Mucosa of gallbladder (tissue), 1 donor: Measurements from ENCODE around the gene ARMC5. TPM values are rescaled to one million over a fixed set of nuclear protein-coding genes. Genes with fewer than 3 reads are reported as not detected.
A peak's percentile ranks its signal among the peaks of the same experiment; 100 is the strongest.
"Not testable (repeated sequence)": the region's sequence is repeated elsewhere in the genome, so short reads cannot be mapped to it uniquely, and the experiment has no call there.

Source experiments
- DNase-seq: peaks from one replicate; pipeline ENCODE4 v3.0.0-alpha.2; 2020; ENCODE audit warnings: low spot score
- total RNA-seq: library from RNA; stranded (reverse); gene quantifications from one replicate; pipeline ENCODE4 v1.2.1, GENCODE V29; 2021
- donor health status: DM: no; HTN: no; CAD: no.

The ARMC5 gene
- total RNA-seq, 1 donor from 2014 or later, result 14.6 TPM

DNA sequence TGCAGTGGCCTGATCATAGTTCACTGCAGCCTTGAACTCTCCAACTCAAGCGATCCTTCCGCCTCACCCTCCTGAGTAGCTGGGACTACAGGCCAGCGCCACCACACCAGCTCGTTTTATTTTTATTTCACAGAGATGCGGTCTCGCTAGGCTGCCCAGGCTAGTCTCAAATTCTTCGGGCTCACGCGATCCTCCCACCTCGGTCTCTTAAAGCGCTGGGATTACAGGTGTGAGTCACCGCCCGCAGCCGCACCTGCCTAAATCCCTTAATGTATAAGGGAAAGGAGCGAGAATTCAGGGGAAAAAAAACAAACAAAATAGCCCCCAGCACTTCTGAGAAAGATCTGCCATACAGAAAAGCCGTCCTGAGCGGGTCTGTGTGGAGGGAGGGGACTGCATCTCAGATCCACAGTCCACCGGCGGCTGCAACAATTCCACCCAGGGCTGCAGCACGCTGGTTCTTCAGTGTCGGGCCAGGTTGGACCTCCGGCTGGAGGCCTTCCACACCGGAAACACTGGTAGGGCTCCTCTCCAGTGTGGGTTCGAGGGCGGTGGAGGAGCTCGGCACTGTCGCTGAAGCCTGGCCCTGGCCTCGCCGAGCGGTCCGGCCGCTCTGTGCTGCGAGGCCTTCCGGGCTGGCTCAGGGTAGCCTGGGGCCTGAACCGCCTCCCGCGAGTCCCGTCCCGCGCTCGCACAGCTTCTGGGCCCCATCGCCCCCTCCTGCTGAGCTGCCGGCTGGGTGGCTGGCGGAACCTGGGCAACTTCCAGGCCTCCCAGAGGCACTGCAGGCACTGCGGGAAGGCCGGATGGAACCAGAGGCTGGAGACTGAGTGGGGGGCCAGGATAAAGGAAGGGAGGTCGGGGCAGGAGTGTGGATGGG is 23.7 kb upstream of the ARMC5 start:
- DNase-seq, result no peak

GRCh38 chr16:31436221-31437045 is 22.9 kb upstream of the ARMC5 start:
- no peak for DNase-seq

DNA sequence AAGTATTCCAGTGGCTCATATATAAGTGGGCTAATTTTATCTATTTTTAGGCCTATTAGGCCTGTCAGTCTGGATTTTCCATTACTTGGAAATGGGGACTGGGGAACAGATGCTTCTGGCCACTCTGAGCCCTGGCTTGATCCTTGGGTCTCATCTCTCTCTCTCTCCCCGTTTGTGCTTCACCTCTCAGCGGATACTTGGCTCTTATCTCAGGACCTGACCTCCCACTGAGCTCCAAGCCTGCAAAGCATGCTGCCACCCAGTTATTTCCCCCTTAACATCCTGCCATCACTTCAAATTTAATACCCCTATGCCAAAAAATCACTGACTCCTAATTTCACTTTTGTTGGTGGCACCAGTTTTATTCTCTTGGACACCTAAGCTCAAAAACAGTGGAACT is 20.9 kb upstream of the ARMC5 start:
- DNase-seq, result no peak

DNA sequence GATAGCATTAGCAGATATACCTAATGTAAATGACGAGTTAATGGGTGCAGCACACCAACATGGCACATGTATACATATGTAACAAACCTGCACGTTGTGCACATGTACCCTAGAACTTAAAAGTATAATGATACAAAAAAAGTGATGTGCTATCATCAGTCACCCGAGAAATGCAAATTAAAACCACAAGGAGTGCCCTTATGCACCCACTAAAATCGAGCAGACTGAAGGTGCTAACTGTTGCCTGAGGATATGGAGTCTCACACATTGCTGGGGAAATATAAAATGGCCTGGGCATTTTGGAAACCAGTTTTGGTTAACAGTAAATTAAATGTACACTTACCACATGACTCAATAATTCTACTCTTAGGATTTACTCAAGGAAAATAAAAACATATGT is 20.3 kb upstream of the ARMC5 start:
- not testable (repeated sequence) for DNase-seq

GRCh38 chr16:31439519-31439918 is 19.8 kb upstream of the ARMC5 start:
- no peak for DNase-seq

GRCh38 chr16:31440516-31441184 is 18.7 kb upstream of the ARMC5 start:
- no peak for DNase-seq

GRCh38 chr16:31441956-31442355 is 17.3 kb upstream of the ARMC5 start:
- DNase-seq, result no peak

DNA sequence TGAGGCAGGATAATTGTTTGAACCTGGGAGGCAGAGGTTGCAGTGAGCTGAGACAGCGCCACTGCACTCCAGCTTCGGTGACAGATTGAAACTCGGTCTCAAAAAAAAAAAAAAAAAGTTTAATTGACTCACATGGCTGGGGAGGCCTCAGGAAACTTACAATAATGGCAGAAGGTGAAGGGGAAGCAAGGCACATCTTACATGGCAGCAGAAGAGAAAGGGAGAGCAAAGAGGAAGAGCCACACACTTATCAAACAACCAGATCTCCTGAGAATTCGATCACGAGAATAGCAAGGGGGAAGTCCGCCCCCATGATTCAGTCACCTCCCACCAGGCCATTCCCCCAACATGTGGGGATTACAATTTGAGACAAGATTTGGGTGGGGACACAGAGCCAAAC is 13.4 kb upstream of the ARMC5 start:
- not testable (repeated sequence) for DNase-seq

DNA sequence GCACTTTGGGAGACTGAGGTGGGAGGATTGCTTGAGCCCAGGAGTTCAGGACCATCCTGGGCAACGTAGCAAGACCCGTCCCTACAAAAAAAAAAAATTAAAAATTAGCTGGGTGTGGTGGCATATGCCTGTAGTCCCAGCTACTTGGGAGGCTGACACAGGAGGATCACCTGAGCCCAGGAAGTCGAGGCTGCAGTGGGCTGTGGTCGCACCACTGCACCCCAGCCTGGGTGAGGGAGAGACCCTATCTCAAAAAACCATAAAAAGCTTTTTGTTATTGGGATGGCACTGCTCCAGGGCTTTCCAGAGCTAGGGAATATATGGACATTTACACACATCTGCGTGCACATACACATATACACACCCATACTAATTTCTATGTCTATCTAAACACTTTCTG is 8.1 kb upstream of the ARMC5 start:
- DNase-seq, result no peak

- DNase-seq, result no peak
Observed at GRCh38 chr16:31451681-31452351, 7.5 kb upstream of the ARMC5 start.

GRCh38 chr16:31452631-31453106 is 6.6 kb upstream of the ARMC5 start:
- DNase-seq, result no peak

GRCh38 chr16:31453255-31454204 is 5.8 kb upstream of the ARMC5 start:
- DNase-seq, result no peak

DNA sequence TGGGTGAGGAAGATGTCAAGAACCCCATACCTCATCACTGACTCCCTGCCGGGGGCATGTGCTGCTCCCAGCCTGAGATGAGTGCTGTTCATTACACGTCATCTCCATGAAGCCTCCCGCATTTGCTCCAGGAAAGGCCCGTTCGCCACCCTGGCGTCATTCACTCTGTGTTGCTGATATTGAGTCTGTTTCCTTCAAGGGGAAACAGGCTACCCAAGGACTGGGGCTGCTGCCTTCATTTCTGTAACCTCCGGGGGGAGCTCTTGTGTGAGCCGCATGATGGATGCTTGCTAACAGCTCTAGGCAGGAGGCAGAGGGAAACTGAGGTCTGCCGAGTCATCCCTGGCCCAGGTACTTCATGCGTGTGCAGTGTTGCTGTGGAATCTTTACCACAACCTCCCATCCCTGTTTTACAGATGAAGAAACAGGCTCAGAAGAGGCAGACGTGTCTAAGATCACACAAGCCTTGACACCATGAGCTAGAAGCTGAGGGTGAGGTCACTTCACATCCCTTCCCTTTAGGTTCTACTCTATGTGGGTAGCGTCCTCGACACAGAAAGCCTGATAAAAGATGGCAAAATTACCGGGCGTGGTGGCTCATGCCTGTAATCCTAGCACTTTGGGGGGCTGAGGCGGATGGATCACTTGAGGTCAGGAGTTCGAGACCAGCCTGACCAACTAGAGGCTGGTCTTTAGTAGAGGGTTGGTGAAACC is 3.5 kb upstream of the ARMC5 start:
- no peak for DNase-seq

DNA sequence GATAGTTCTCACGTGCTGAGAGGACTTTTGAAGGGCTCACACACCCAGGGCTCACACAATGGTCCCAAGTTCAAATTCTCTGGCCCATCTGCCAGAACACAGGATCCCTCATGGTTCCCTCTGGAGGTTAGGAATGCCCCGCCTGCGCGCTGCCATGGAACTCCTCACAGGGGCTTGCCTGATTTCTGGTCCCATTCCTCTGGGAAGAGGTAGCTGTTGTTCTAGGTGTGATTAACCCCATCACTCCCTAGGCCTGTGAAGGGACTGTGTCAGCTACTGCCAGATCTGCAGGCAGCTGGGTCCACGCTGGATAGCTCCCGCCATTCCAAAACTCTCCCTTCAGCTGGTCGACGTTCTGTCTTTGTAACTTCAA is 2.3 kb upstream of the ARMC5 start:
- DNase-seq, result no peak

- DNase-seq, result no peak
Observed at GRCh38 chr16:31458073-31458843, 1.0 kb upstream of the ARMC5 start.

DNA sequence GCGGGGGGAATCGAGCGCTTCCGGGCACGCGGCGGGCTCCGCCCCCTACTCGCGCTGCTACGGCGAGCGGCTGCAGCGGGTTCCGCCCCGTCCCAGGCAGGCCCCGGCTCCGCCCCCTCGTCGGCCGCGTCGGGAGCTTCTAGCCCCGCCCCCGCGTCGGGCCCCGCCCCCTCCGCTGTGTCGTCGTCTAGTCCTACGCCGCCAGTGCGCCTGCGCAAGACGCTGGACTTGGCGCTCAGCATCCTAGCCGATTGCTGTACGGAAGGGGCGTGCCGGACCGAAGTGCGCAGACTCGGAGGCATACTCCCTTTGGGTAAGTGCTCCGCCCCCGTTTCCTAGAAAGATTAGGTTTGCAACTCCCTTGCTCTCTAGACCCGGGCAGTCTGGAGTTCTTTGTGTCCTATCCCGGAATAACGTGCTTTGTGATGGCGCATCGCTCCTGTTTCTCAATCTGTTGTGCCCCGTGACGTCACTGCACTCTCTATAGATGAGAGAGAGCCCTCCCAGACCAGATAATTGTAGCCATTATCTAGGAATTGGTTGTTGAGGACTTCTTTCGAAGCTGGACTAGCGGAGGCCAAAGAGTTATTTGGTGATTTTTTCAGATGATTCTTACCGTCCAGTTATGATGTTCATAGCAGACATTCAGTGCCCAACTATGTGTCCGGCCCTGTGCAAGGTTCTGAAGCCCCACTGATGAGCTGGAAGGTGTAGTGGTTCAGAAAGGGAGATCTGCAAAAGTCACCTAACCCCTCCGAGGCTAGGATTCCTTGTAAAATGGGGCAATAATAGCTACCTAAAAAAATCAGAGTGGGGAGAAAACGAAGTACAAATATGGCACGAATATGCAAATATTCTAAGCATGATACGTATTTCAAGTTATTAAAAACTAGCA is 633 bp downstream of the ARMC5 start:
- peak; percentile 100 for DNase-seq

DNA sequence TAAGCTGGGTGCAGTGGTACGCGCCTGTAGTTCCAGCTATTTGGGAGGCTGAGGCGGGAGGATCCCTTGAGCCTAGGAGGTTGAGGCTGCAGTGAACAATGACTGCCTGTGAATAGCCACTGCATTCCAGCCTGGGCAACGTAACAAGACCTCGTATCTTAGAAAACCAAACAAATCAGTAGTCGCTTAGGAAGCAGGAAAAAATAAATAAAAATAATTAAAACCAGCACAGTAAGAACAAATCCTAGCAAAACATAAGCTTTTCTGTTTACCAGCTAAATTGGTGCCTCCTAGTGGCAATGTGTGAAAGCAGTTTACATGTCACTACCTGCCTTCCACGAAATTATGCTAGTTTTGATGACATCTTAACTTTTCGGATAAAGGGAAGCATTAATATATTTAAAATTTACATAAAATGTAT is 1.3 kb downstream of the ARMC5 start:
- no peak for DNase-seq
